ENCODE results near the gene MAGI1.
"Not testable (repeated sequence)": the region's sequence is repeated elsewhere in the genome, so short reads cannot be mapped to it uniquely, and the experiment has no call there.

The MAGI1 gene

GRCh38 chr3:65902304-65902793 is 136.4 kb downstream of the MAGI1 start:
- no peak for DNase-seq

GRCh38 chr3:65901226-65901625 is 137.5 kb downstream of the MAGI1 start:
- DNase-seq: no peak

GRCh38 chr3:65899226-65899625 is 139.5 kb downstream of the MAGI1 start:
- no peak for DNase-seq

- no peak for DNase-seq
These were observed 141.0 kb downstream of the MAGI1 start for GRCh38 chr3:65897766-65898165.

- DNase-seq: no peak
These were observed 142.4 kb downstream of the MAGI1 start for GRCh38 chr3:65896321-65896720.

GRCh38 chr3:65894679-65895453 is 143.9 kb downstream of the MAGI1 start:
- DNase-seq: no peak

- no peak for DNase-seq
These were observed 144.6 kb downstream of the MAGI1 start for GRCh38 chr3:65894126-65894525.

GRCh38 chr3:65893631-65894030 is 145.1 kb downstream of the MAGI1 start:
- DNase-seq: no peak

GRCh38 chr3:65891477-65891876 is 147.2 kb downstream of the MAGI1 start:
- DNase-seq: not testable (repeated sequence)

- DNase-seq: no peak
These were observed 148.4 kb downstream of the MAGI1 start for GRCh38 chr3:65890328-65890727.

GRCh38 chr3:65889707-65890099 is 149.0 kb downstream of the MAGI1 start:
- DNase-seq: no peak

- no peak for DNase-seq
These were observed 149.6 kb downstream of the MAGI1 start for GRCh38 chr3:65888980-65889706.

- no peak for DNase-seq
These were observed 150.5 kb downstream of the MAGI1 start for GRCh38 chr3:65888196-65888595.

GRCh38 chr3:65886391-65886790 is 152.3 kb downstream of the MAGI1 start:
- no peak for DNase-seq

GRCh38 chr3:65884071-65884470 is 154.6 kb downstream of the MAGI1 start:
- no peak for DNase-seq

GRCh38 chr3:65883613-65884012 is 155.1 kb downstream of the MAGI1 start:
- no peak for DNase-seq

- DNase-seq: no peak
These were observed 158.4 kb downstream of the MAGI1 start for GRCh38 chr3:65880350-65880749.

GRCh38 chr3:65879372-65879771 is 159.3 kb downstream of the MAGI1 start:
- DNase-seq: no peak

- no peak for DNase-seq
These were observed 159.9 kb downstream of the MAGI1 start for GRCh38 chr3:65878831-65879230.

- no peak for DNase-seq
These were observed 161.6 kb downstream of the MAGI1 start for GRCh38 chr3:65877160-65877559.

GRCh38 chr3:65876028-65876420 is 162.7 kb downstream of the MAGI1 start:
- DNase-seq: no peak

GRCh38 chr3:65875393-65876027 is 163.2 kb downstream of the MAGI1 start:
- no peak for DNase-seq

- DNase-seq: no peak
These were observed 164.8 kb downstream of the MAGI1 start for GRCh38 chr3:65873869-65874268.

- no peak for DNase-seq
These were observed 165.7 kb downstream of the MAGI1 start for GRCh38 chr3:65873028-65873427.

Measured in stimulated activated CD4-positive, alpha-beta T cell treated with anti-CD3 and anti-CD28 coated beads, Interleukin-4, amount 100 ng/mL, for 1 hour (primary cell).